ENCODE measurements around the gene KIF16B.
"Not testable (repeated sequence)": the region's sequence is repeated elsewhere in the genome, so short reads cannot be mapped to it uniquely, and the experiment has no call there.

KIF16B gene

GRCh38 chr20:16229813-16230212 is 343.4 kb downstream of the KIF16B start:
- H3K4me1 ChIP-seq (ENCODE audit: control insufficient read depth, insufficient read depth, low read length): no peaks in the 10 kb centered on the region
- DNase-seq (ENCODE audit: low read depth, low spot score): no peak
- no peak overlapping the region for H3K27ac ChIP-seq (ENCODE audit: low read length)
- H3K27me3 ChIP-seq (ENCODE audit: control insufficient read depth, insufficient read depth, low read length): no peaks in the 10 kb centered on the region
- whole genome bisulfite sequencing (ENCODE audit: insufficient coverage, insufficient read length): no CpG with 5 or more reads among the region's 1 CpG
- H3K36me3 ChIP-seq (ENCODE audit: control insufficient read depth, insufficient read depth, low read length): no peaks in the 10 kb centered on the region
- no peak overlapping the region for H3K4me3 ChIP-seq (ENCODE audit: low read length)
- H3K9me3 ChIP-seq (ENCODE audit: control insufficient read depth, insufficient read depth, low read length): no peaks in the 10 kb centered on the region

- no peak overlapping the region for H3K4me3 ChIP-seq (ENCODE audit: low read length)
- H3K36me3 ChIP-seq (ENCODE audit: control insufficient read depth, insufficient read depth, low read length): no peaks in the 10 kb centered on the region
- H3K27ac ChIP-seq (ENCODE audit: low read length): no peak overlapping the region
- no CpG with 5 or more reads among the region's 4 CpGs for WGBS (ENCODE audit: insufficient coverage, insufficient read length)
- no peaks in the 10 kb centered on the region for H3K4me1 ChIP-seq (ENCODE audit: control insufficient read depth, insufficient read depth, low read length)
- no peaks in the 10 kb centered on the region for H3K27me3 ChIP-seq (ENCODE audit: control insufficient read depth, insufficient read depth, low read length)
- H3K9me3 ChIP-seq (ENCODE audit: control insufficient read depth, insufficient read depth, low read length): no peaks in the 10 kb centered on the region
- no peak for DNase-seq (ENCODE audit: low read depth, low spot score)
Observed at GRCh38 chr20:16228722-16229121, 344.5 kb downstream of the KIF16B start.

GRCh38 chr20:16226961-16227360 is 346.3 kb downstream of the KIF16B start:
- H3K9me3 ChIP-seq (ENCODE audit: control insufficient read depth, insufficient read depth, low read length); H3K27me3 ChIP-seq (ENCODE audit: control insufficient read depth, insufficient read depth, low read length); H3K4me1 ChIP-seq (ENCODE audit: control insufficient read depth, insufficient read depth, low read length); H3K36me3 ChIP-seq (ENCODE audit: control insufficient read depth, insufficient read depth, low read length); DNase-seq (ENCODE audit: low read depth, low spot score); H3K4me3 ChIP-seq (ENCODE audit: low read length); H3K27ac ChIP-seq (ENCODE audit: low read length): not testable (repeated sequence)
- WGBS (ENCODE audit: insufficient coverage, insufficient read length): no CpG with 5 or more reads among the region's 27 CpGs

GRCh38 chr20:16224836-16225235 is 348.4 kb downstream of the KIF16B start:
- DNase-seq (ENCODE audit: low read depth, low spot score): no peak
- H3K27ac ChIP-seq (ENCODE audit: low read length): no peak overlapping the region
- H3K27me3 ChIP-seq (ENCODE audit: control insufficient read depth, insufficient read depth, low read length): no peaks in the 10 kb centered on the region
- H3K9me3 ChIP-seq (ENCODE audit: control insufficient read depth, insufficient read depth, low read length): no peaks in the 10 kb centered on the region
- H3K36me3 ChIP-seq (ENCODE audit: control insufficient read depth, insufficient read depth, low read length): no peaks in the 10 kb centered on the region
- no CpG with 5 or more reads among the region's 3 CpGs for WGBS (ENCODE audit: insufficient coverage, insufficient read length)
- H3K4me3 ChIP-seq (ENCODE audit: low read length): no peak overlapping the region
- H3K4me1 ChIP-seq (ENCODE audit: control insufficient read depth, insufficient read depth, low read length): no peaks in the 10 kb centered on the region

- H3K4me3 ChIP-seq (ENCODE audit: low read length): no peak overlapping the region
- WGBS (ENCODE audit: insufficient coverage, insufficient read length): no CpG with 5 or more reads among the region's 8 CpGs
- no peak for DNase-seq (ENCODE audit: low read depth, low spot score)
- H3K27me3 ChIP-seq (ENCODE audit: control insufficient read depth, insufficient read depth, low read length): no peaks in the 10 kb centered on the region
- H3K27ac ChIP-seq (ENCODE audit: low read length): no peak overlapping the region
- no peaks in the 10 kb centered on the region for H3K4me1 ChIP-seq (ENCODE audit: control insufficient read depth, insufficient read depth, low read length)
- H3K36me3 ChIP-seq (ENCODE audit: control insufficient read depth, insufficient read depth, low read length): no peaks in the 10 kb centered on the region
- H3K9me3 ChIP-seq (ENCODE audit: control insufficient read depth, insufficient read depth, low read length): no peaks in the 10 kb centered on the region
Observed at GRCh38 chr20:16222859-16223411, 350.3 kb downstream of the KIF16B start.
